DND-41 (cell line): ENCODE measurements around the gene MINDY4.

Experiments used
- EZH2 ChIP-seq: IDR thresholded peaks from 3 replicates; pipeline ENCODE4 v1.6.1; 2012; ENCODE audit warnings: borderline replicate concordance, low read depth, mild to moderate bottlenecking, moderate library complexity, low read length, inconsistent platforms; ENCODE audit not compliant: severe bottlenecking
- TF ChIP-seq, protein P1 (sequence below): IDR thresholded peaks from 2 replicates; pipeline ENCODE4 v1.5.1; 2012; ENCODE audit warnings: borderline replicate concordance, low read length, moderate library complexity, mild to moderate bottlenecking; ENCODE audit not compliant: poor library complexity, severe bottlenecking; ENCODE audit errors: extremely low read depth

GRCh38 chr7:30909431-30909830 is 138.2 kb downstream of the MINDY4 start:
- TF ChIP-seq, protein P1, sequence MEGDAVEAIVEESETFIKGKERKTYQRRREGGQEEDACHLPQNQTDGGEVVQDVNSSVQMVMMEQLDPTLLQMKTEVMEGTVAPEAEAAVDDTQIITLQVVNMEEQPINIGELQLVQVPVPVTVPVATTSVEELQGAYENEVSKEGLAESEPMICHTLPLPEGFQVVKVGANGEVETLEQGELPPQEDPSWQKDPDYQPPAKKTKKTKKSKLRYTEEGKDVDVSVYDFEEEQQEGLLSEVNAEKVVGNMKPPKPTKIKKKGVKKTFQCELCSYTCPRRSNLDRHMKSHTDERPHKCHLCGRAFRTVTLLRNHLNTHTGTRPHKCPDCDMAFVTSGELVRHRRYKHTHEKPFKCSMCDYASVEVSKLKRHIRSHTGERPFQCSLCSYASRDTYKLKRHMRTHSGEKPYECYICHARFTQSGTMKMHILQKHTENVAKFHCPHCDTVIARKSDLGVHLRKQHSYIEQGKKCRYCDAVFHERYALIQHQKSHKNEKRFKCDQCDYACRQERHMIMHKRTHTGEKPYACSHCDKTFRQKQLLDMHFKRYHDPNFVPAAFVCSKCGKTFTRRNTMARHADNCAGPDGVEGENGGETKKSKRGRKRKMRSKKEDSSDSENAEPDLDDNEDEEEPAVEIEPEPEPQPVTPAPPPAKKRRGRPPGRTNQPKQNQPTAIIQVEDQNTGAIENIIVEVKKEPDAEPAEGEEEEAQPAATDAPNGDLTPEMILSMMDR: no peak
- no peak for TF ChIP-seq EZH2
